Measurements from ENCODE around the gene RBBP7.
A peak's percentile ranks its signal among the peaks of the same experiment; 100 is the strongest.

RBBP7 gene

DNA sequence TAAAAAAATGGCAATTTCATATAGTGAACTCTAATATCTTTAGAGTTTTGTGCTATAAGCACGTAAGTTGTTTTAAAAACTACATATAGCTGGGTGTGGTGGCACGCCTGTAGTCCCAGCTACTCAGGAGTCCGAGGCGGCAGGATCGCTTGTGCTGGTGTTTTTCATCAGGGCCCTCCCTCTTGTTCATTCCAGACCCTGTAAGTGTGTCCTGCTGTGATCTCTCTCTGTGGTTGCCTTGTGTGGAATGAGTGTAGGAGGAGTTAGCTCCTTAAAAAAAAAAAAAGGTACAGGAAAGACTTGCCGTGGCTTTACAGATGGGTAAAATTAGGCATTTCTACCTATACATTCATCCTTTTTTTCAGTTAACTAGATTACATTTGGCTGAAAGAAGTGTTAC lies 35.4 kb downstream of the RBBP7 start:
- Histone ChIP-seq H3K4me3 (no peak overlapping the region), H3K27ac (no peak overlapping the region)

DNA sequence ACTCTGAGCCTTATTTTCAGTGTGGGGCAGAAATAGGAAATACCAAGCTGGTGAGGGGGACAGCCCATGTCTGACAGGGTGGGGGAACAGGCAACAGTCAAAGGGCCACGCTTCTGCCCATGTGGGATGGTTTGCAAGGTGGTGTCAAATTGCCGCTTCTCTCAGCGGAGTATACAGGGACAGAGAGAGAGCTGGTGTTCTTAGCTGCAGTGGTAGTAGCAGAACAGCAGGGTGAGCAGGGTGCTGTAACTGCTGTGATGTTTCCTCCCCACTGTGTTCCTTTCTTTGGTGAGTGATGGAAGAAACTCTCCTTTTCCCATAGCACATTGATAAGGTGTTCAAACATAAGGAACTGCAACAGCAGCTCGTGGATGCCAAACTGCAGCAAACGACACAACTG lies 37.9 kb downstream of the RBBP7 start:
- H3K4me3 ChIP-seq = no peak overlapping the region
- no peak overlapping the region for H3K27ac ChIP-seq

DNA sequence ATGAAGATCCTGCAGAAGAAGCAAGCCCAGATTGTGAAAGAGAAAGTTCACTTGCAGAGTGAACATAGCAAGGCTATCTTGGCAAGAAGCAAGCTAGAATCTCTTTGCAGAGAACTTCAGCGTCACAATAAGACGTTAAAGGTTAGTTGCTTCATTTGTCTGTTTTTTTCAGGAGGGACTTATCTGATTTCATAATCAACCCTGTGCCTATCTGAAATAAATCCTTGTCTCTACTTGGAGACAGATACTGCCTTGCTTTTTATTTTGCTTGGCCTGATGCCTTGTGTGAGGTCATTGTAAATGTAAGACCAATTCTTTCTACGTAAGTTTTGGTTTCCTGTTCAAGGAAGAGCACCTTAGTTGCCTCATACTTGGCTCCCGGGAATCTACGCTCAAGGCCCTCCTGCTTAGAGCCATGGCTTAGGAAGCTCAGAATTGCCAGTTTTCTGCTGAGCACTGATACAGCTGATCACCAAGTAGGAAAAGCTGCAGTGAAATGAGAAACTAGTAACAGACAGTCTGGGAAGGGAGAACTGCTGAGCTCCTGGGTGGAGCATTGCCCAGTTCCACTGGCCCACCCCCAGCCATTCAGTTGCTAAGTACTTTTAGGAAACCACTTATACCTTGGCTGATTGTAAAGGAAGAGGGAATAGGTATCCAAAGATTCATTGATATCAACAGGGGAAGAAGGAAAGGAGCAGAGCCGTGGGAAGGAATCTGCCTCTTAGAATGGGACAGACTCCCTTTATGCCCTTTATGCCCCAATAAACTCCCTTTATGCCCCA lies 41.8 kb downstream of the RBBP7 start:
- Histone ChIP-seq H3K27ac (peak overlapping the region in 4 of 21 experiments; percentile 24 to 44 (median 36)), H3K4me3 (no peak overlapping the region)

DNA sequence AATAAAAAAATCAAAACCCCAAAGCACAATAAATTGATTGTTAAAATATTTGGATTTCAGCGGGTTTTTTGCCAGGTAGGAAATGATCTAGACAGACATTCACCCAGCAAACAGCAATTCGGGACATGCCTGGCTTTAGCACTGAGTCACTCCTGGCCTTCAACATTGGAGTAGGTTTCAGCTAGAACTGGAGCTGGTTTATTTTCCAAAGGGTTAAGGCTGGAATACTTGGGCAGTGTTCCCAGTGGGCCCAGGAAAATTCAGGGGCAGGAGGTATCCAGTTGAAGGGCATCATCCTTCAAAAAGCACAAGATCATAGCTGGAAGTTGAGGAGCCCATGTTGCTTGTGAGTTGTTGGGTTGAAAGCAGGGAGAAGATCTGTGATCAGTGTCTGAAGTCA lies 42.9 kb downstream of the RBBP7 start:
- Histone ChIP-seq H3K4me3 (no peak overlapping the region), H3K27ac (peak overlapping the region in 1 of 21 experiments; percentile 11)

DNA sequence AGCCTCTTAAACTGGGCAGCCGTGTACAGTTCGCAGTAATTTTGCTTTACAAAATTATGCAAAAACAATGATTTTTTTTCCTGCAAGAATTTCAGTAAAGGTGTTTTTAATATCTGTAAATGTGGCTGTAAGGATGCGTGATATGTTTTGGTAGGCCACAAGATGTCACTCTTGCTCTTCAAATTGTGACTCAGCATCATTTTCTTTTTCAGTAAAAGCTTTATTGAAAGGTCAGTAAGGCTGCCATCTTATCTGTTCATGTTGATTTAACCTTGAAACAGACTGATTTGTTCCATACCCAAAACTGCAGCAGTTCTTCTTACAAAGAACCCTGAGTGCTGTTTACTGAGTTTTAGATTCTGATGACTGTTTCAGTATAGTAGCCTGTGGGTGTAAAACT lies 44.0 kb downstream of the RBBP7 start:
- no peak overlapping the region for H3K27ac ChIP-seq
- H3K4me3 ChIP-seq = no peak overlapping the region

DNA sequence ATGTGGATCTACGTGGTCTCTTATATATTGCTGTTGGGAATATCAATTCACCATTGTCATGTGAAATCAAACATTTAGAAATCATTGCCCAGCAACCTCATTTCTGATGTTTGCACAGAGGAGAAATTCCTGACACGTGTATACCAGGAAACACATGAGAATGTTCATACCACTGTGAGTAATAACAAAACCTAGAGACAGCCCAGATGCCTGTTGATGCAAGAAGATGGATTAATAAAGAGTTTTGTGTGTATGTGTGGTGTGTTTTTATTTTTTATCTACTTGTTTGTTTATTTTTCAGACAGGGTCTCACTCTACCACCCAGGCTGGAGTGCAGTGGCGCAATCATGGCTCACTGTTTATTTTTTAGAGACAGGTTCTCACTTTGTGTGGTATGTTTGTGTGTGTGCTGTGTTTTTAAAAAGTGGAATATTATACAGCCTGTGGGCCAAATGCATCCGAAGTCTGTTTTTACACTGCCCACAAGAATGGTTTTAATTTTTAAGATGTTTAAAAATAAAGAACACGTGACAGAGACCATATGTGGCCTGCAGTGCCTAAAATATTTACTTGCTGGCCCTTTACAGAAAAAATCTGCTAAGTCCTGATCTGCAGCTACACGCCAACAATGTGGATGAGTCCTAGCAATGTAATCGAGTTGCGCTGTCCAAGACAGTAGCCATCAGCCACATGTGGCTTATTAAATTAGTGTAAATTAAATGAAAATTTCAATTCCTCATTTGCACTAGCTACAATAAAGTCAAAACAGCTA lies 44.7 kb downstream of the RBBP7 start:
- Histone ChIP-seq H3K27ac (no peak overlapping the region), H3K4me3 (no peak overlapping the region)

DNA sequence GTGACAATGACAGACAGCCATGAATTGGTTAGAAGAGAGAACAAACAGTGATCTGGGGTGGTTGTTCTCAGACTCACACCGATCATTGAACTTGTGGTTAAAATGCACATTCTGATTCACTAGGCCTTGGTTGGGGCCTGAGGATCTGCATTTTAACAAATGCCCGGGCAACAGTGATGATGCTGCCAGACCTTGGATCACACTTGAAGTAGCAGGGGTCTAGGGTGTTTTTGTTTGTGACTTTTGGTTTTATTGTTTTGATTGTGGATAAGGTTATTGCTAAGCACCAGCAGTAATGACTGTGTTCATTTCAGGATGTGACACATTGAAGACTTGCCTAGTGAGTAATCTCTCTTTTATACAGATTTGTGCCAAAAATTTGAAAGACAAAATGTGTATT lies 47.4 kb downstream of the RBBP7 start:
- Histone ChIP-seq H3K27ac (peak overlapping the region in 2 of 21 experiments; percentile 12 to 33), H3K4me3 (no peak overlapping the region)

DNA sequence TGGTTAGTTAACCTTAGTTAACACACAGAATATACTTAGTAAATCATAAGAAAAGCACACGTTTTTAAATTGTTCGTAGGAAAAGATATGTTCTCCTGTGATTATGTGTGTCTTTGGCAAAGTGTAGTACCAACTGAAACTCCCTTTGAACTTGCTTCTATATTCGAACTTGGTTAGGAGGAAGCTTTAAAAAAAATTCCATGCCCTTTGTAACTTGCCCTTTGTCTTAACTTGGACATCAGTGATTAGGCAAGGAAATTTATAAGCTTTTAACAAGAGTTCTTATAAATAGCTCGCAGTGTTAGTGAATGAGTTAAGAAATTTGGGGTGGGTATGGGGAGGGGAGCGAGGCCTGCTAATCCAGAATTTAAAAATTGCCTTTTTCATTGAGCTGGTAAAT lies 50.5 kb downstream of the RBBP7 start:
- H3K4me3 ChIP-seq = no peak overlapping the region
- H3K27ac ChIP-seq = no peak overlapping the region

DNA sequence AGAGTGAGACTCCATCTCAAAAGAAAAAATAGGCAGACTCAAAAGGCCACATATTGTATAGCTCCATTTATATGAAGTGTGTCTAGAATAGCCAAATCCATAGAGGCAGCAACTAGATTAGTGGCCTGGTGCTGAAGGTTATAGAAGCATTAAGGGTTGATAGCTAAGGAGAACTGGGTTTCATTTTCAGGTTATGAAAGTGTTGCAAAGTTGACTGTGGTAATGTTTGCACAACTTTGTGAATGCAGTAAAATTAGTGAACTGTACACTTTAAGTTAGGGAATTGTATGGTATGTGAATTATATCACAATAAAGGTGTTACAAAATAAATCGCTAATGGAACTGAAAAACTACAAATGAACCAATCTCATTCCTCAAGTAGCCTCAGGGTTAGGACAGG lies 55.6 kb downstream of the RBBP7 start:
- no peak overlapping the region for H3K4me3 ChIP-seq
- H3K27ac ChIP-seq = no peak overlapping the region

DNA sequence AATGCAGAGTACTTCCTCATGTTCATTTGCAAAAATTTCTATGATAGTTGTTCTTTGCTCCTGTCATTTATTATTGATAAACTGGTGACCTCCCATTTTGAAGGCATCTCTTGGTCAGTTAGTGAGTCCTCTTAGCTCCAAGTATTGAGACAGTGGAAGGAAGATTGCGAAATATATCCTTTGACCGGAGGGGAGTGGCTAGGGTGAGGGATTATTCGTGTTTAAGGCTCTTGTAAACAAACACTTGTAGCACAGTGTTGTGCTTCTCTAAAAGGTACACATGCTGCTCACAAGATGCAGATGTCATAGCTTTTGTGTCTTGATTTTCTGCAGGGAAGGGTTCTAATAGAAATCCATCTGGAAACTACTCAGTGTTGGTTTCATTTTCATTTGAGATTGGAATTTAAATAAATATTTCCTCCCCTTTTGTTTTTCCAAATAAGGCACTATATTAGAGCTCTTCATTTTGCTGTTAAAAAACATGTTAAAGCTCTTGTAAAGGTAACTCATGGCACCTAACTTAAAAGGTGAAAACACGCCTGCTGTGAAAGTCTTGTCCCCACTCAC lies 62.1 kb downstream of the RBBP7 start:
- Histone ChIP-seq H3K4me3 (no peak overlapping the region), H3K27ac (peak overlapping the region in 4 of 21 experiments; percentile 10 to 49 (median 29))

DNA sequence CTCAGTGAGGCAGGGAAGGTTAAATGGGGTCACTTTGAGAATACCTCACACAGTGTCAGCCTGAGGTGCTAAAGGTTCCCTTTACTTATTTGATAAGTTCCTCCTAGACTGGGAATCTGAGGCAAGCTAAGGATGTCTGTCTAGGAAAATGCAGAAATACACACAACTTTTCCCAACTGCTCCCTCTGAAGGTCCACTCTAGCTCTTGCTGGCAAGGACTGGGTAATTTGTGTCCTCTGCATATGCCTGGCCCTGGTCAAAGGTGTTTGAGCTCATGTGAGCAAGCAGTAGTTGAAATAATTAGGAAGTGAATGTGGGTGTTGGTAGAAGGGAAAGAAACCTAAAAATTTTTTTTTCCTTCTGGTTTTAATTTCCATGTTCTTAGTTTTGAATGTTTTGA lies 62.6 kb downstream of the RBBP7 start:
- peak overlapping the region in 2 of 21 experiments; percentile 10 to 49 for H3K27ac ChIP-seq
- H3K4me3 ChIP-seq = no peak overlapping the region

DNA sequence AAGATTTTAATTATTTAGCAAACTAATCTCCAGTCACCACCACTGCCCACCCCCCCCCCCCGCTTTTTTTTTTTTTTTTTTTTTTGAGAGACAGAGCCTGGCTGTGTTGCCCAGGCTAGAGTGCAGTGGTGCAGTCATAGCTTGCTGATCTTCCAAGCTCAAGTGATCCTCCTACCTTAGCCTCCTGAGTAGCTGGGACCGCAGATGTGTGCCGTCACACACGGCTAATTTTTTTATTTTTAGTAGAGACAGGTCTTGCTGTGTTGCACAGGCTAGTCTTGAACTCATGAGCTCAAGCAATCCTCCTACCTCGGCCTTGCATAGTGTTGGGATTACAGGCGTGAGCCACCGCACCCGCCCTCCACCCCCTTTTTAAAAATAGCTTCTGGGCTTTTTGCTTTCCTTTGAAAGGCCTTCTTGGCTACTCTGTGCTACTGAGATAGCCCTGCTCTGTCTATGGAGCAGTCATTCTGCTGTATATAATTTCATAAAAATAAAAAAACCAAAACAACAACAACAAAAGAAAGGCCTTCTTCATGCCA lies 65.2 kb downstream of the RBBP7 start:
- Histone ChIP-seq H3K27ac (no peak overlapping the region), H3K4me3 (no peak overlapping the region)

DNA sequence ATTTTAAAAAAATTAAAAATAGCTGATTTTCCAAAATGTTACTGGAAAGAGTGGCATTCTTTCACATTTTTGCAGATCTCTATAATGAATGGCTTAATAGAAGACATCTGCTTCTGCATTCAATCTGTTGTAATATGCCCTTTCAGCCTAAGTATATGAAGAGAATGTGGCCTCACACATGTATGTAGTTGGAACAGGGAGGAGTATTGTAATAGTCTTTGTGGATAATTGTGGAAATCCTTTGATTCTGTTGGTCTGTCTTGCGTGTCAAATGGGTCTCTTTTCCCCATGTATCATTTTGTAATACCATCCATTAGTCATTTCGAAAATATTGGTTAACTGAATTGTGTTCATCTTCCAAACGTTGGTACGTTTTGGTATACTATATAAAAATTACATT lies 72.3 kb downstream of the RBBP7 start:
- no peak overlapping the region for H3K4me3 ChIP-seq
- no peak overlapping the region for H3K27ac ChIP-seq

DNA sequence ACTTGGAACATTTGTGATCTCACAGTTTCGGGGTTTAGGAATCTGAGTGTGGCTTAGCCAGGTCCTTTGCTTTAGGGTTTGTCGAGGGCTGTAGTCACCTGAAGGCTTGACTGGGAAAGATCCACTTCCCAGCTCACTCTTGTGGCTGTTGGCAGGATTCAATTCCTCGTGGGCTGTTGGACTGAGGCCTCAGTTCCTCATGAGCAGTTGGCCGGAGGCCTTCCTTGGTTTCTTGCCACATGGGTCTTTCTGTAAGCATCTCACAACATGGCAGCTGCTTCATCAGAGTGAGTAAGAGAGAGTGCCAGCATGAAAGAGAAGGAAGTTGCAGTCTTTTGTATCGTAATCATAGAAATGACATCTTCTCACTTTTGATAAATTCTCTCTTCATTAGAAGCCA lies 72.8 kb downstream of the RBBP7 start:
- Histone ChIP-seq H3K27ac (no peak overlapping the region), H3K4me3 (no peak overlapping the region)

DNA sequence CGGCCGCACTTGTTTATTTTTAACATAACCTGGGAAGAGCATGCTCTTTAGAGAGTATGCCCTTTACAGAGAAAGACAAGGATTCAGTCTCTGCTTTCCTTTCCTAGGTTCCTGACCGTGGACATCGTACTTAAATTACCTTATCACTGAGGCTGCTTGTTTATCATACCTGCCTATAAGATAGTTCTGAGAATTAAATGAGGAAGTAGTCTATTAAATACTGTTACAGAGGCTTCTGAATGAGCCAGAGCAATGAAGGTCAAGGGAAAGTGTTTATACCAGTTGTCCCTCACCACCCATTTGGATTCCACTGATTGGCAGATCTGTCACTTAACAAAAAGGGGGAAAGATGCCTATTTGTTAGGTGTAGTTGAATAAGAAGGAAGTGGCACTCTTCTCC lies 73.9 kb downstream of the RBBP7 start:
- Histone ChIP-seq H3K4me3 (no peak overlapping the region), H3K27ac (no peak overlapping the region)

Measured in skin epidermis (tissue), 12 donors.